ENCODE data around the gene ZNF593. TPM values are rescaled to one million over a fixed set of nuclear protein-coding genes. Genes with fewer than 3 reads are reported as not detected.

The ZNF593 gene
- total RNA-seq, 1 donor: 5.4 TPM

DNA sequence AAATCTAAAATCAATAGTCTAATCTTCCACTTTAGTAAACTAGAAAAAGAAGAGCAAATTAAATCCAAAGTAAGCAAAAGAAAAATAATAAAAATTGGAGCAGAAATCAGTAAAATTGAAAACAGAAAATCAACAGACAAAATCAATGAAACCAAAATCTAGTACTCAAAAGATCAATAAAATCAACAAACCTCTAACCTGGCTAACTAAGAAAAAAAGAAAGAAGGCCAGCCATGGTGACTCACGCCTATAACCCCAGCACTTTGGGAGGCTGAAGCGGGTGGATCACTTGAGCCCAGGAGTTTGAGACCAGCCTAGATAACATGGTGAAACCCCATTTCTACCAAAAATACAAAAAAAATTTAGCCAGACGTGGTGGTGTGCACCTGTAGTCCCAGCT, 35.2 kb upstream of the ZNF593 start:
- no peaks in the 10 kb centered on the region for H3K9me3 ChIP-seq (ENCODE audit: low read depth, low read length)
- H3K4me3 ChIP-seq (ENCODE audit: low read length): no peak overlapping the region
- H3K27me3 ChIP-seq (ENCODE audit: insufficient read depth, low read length): no peaks in the 10 kb centered on the region
- H3K4me1 ChIP-seq (ENCODE audit: insufficient read depth, low read length): no peaks in the 10 kb centered on the region

DNA sequence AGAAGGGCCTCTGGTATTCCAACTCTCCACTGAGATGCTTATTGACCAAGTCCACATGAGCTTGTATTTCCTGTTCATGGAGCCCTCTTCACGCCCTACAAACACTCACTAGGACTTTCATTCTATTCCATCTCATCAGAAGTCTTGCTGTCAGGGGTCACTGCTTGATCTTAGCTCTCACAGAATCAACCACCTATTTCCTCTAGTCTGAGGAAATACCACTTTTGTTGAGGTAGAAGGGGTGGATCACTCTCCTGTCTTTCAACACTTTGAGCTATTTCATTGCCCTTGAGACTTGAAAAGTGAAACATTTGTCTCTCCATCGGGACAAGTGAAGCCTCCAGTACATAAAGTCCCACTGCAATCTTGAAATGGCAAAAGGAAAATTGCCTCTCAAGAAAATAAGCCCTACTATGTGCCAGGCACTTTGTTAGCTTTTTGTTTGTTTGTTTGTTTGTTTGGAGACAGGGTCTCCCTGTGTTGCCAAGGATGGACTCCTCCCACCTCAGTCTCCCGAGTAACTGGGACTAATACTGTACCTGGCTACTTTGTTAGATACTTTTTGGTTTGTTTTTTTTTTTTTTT, 30.6 kb upstream of the ZNF593 start:
- peaks cover 8% of the 10 kb centered on the region for H3K4me1 ChIP-seq (ENCODE audit: insufficient read depth, low read length)
- H3K27me3 ChIP-seq (ENCODE audit: insufficient read depth, low read length): no peaks in the 10 kb centered on the region
- no peak overlapping the region for H3K4me3 ChIP-seq (ENCODE audit: low read length)
- H3K9me3 ChIP-seq (ENCODE audit: low read depth, low read length): no peaks in the 10 kb centered on the region

DNA sequence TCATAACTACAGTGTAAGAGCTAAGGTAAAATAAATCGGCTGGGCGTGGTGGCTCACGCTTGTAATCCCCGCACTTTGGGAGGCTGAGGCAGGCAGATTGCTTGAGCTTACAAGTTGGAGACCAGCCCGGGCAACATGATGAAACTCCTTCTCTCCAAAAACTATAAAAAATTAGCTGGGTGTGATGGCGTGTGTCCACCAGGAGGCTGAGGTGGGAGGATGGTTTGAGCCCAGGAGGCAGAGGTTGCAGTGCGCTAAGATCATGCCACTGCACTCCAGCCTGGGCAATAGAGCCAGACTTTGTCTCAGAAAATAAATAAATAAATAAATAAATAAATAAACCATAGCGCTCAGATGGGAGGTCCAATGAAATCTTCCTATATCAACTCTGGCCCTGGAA, 27.5 kb upstream of the ZNF593 start:
- H3K4me1 ChIP-seq (ENCODE audit: insufficient read depth, low read length): peaks cover 13% of the 10 kb centered on the region
- peak overlapping the region; percentile 15 for H3K4me3 ChIP-seq (ENCODE audit: low read length)
- no peaks in the 10 kb centered on the region for H3K9me3 ChIP-seq (ENCODE audit: low read depth, low read length)
- no peaks in the 10 kb centered on the region for H3K27me3 ChIP-seq (ENCODE audit: insufficient read depth, low read length)

DNA sequence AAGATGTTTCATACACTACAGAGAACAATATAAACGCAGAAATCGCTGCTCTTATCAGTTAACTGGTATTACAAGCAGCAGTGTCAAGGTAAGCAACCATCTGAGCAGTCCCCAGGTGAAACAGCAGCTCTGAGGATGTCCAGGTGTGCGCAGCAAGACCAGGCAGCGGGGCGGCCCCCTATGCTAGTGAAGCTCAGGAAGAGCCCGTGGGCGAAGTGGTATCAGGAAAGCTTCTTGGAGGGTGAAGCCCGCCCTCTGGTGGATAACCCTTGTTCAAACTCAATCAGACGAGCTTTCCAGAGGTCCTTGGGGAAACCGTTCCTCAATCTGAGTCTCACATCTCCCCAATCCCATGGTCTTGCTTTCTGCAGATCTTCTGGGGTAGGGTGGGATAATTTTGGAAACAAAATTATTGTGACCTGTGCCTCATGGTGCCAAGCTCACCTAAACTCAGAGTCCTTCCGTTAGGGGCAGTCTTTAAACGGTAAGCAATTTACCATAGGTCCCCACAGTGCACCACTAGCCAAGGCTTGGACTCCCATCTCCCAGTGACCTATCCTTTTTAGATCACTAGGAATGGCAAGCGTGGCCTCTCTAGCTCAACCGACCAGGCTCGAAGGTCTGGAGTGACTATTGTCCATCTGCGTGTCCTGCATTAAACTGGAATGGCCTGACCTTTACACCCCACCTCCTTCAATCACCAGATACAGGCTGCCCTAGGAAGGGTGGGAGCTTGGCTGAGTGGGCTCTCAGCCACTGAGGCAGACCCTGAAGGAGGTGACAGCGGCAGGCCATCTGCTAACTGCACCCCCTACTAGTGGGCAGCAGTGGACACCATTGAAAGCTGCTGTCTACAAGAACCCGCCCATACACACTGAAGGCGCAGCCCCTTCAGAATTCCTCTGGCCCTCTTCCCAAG, 24.4 kb upstream of the ZNF593 start:
- Histone ChIP-seq H3K9me3 (ENCODE audit: low read depth, low read length) (no peaks in the 10 kb centered on the region), H3K4me1 (ENCODE audit: insufficient read depth, low read length) (peaks cover 13% of the 10 kb centered on the region), H3K27me3 (ENCODE audit: insufficient read depth, low read length) (no peaks in the 10 kb centered on the region), H3K4me3 (ENCODE audit: low read length) (no peak overlapping the region)

DNA sequence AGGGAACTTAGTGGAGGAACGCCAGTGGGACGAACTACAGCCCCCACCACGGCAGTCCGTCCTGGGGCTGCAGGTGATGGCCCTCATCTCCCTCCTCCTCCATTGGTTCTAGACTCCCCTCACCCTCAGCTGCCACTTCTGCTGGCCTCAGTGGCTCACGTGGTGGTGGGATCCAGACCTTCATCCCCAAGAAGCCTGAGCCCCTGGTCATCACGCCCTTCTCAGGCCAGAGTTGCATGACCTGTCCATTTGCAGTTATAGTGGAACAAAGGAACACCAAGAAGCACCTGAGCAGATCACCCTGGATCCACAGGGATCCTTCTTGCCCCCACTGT, 23.8 kb upstream of the ZNF593 start:
- Histone ChIP-seq H3K4me3 (ENCODE audit: low read length) (no peak overlapping the region), H3K4me1 (ENCODE audit: insufficient read depth, low read length) (peaks cover 13% of the 10 kb centered on the region), H3K9me3 (ENCODE audit: low read depth, low read length) (no peaks in the 10 kb centered on the region), H3K27me3 (ENCODE audit: insufficient read depth, low read length) (no peaks in the 10 kb centered on the region)

DNA sequence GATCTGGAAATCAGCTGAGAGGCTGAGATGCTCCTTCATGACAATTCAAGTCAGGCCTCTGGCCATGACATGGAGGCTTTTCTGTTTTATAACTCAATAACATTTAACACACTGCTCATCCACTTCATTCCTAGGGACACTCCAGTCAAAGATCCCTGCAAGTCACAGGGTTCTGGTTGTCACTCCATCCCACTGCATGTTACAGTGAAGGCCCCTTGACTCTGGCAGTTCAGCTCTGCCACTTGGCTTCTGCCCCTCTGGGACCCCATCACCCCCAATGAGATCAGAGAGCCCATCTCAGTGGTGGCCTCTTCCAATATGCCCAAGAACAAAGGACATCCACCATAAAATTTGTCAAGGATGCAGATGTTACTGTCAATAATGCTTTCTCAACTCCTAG, 20.8 kb upstream of the ZNF593 start:
- Histone ChIP-seq H3K4me3 (ENCODE audit: low read length) (no peak overlapping the region), H3K9me3 (ENCODE audit: low read depth, low read length) (no peaks in the 10 kb centered on the region), H3K27me3 (ENCODE audit: insufficient read depth, low read length) (no peaks in the 10 kb centered on the region), H3K4me1 (ENCODE audit: insufficient read depth, low read length) (peaks cover 9% of the 10 kb centered on the region)

DNA sequence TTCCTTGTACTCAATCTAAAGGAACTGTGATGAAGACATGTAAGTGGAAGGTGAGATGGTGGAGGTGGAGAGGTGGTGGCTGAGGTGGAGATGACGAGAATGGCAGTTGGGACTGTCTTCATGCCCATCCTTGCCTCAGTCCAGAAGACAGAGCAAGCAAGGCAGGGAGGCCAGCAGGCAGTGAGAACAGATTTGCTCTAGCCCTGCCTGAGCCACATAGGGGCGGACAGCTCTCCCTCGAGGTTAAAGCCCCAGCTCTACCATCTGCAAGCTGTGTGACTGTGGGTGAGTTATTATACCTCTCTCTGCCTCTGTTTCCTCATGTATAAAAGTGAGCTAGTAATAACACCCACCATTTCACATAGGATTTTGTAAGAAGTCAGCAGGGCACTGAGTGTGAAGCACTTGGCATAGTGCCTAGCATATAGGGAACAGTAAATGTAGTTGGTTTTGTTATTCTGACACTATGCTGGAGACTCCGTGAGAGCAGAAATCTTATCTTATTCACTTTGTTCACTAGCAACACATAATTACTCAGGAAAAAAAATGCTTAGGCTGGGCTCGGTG, 15.7 kb upstream of the ZNF593 start:
- peaks cover 4% of the 10 kb centered on the region for H3K4me1 ChIP-seq (ENCODE audit: insufficient read depth, low read length)
- H3K4me3 ChIP-seq (ENCODE audit: low read length): no peak overlapping the region
- peaks cover 19% of the 10 kb centered on the region for H3K27me3 ChIP-seq (ENCODE audit: insufficient read depth, low read length)
- H3K9me3 ChIP-seq (ENCODE audit: low read depth, low read length): no peaks in the 10 kb centered on the region

DNA sequence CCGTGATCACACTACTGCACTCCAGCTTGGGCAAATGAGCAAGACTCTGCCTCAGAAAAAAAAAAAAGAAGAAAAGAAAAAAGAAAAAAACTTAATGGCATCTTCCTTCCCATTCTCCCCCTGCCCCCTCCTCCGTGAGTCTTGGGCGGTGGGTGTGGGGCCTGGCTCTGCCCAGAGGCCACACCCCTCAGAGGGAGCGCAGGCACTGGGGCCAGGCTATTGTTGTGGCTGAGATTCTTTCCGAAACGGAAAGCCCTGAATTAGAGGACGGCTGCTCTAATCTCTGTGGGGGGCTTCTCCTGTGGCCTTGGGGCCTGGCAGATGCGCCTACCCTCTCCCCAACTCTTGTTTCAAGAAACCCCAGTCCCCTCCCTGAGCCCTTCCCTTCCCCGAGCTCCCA, 15.0 kb upstream of the ZNF593 start:
- H3K4me1 ChIP-seq (ENCODE audit: insufficient read depth, low read length): peaks cover 4% of the 10 kb centered on the region

DNA sequence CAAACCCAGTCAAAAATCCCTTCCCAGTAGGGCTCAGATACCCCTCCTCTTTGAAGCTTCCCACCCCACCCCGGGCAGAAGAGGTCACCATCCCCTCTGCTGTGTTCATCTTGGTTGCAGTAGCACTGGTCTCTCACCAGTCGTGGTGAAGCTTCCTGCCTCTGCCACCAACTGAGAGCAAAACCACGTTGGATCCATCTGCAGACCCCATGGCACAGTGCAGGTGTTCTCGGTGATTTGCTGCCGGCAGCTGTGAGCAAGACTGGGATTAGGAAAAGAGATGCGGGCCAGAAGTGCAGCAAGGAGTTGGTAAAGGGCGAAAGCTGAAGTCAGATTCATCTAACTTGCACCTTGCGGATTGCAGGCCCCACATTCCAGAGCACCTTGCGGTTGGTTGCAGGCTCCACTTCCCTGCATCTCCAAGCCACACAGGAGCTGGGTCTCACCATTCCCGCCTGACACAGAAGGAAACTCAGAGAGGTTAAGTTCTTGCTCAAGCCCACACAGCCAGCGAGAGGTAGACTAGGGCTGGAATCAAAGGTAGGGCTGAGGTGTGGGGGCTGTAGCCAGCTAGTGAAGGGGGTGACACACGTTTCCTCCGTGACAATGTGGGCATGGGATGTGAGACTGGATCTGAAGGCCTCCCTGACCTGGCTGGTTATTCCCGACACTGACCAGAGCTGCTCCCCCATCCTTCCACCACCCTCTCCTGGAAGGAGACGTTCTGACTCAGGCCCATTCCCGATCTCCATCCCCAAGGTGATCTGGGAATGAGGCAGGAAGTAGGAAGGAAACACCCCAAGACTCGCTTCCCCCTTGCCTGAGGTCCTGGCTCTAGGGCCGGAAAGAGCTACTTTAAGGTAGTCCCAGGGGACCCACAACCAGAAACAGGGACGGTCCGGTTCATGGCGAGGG, 14.1 kb upstream of the ZNF593 start:
- H3K4me1 ChIP-seq (ENCODE audit: insufficient read depth, low read length): peaks cover 4% of the 10 kb centered on the region
- peaks cover 19% of the 10 kb centered on the region for H3K27me3 ChIP-seq (ENCODE audit: insufficient read depth, low read length)
- no peak overlapping the region for H3K4me3 ChIP-seq (ENCODE audit: low read length)
- no peaks in the 10 kb centered on the region for H3K9me3 ChIP-seq (ENCODE audit: low read depth, low read length)

More for the DNA sequence above, 15.0 kb upstream of the ZNF593 start:
- Histone ChIP-seq H3K9me3 (ENCODE audit: low read depth, low read length) (no peaks in the 10 kb centered on the region), H3K4me3 (ENCODE audit: low read length) (no peak overlapping the region), H3K27me3 (ENCODE audit: insufficient read depth, low read length) (peaks cover 19% of the 10 kb centered on the region)

DNA sequence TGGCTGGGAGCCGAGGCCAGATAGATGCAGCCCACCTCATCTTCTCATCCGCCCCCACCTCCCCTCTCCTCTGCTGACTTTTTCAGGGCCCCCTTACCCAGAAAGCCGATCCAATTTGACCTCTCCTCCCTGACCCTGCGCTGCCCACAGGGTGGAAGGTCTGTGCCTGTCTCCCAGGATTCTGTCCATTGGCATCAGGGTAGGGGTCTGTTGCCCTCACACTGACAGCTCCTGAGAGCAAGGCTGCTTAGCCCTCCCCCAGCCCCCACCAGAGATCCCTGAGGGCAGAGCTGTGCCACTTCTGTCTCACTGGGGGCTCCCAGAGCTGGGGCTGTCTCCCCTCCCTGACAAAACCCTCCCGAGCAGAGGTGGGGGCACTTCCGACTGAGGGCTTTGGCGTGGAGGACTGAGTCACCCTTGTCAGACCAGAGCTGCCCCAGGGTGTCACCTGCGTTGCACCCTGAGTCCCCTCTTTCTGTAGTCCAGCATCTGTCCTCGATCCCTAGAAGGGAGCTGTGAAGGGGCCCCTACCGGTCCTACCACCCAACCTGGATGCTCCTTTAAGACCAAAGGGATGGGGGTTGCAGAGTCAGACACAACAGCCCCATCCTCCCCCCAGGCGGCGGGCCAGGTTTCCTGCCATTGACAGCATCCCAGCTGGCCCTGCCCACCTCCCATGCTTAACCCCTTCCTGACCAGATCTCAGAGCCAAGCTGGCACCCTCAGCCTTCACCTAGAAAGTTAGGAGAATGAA, 13.2 kb upstream of the ZNF593 start:
- peaks cover 26% of the 10 kb centered on the region for H3K27me3 ChIP-seq (ENCODE audit: insufficient read depth, low read length)

DNA sequence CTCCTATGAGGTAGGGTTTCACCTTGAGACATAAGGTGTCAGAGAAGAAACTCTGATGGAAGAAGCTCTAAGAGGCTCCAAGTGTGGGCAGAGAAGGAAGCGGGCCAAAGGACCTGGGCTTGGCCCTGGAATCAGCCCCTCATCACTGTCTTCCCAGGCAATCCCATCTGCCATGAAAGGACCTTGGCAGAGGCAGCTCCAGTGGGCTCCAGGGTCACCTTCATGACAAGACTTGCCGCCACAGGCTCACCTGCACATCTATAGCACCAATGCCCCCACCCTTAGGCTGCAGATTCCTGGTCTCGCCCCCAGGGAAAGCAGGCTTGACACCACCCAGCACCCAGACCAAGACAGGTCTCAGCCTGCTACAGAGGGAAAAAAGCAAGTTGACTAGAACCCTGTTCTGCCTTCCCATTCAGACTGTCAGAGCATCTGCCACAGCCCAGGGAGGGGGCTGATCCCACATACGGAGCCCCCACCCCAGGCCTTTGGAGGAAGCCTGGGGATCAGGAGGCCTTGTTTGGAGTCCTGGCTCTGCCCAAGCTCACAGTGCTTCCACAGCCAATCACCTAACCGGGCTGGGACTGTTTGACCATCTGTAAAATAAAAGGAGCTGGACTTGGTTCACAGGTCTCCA, 11.3 kb upstream of the ZNF593 start:
- peaks cover 40% of the 10 kb centered on the region for H3K27me3 ChIP-seq (ENCODE audit: insufficient read depth, low read length)
- H3K4me3 ChIP-seq (ENCODE audit: low read length): no peak overlapping the region
- H3K4me1 ChIP-seq (ENCODE audit: insufficient read depth, low read length): peaks cover 15% of the 10 kb centered on the region
- no peaks in the 10 kb centered on the region for H3K9me3 ChIP-seq (ENCODE audit: low read depth, low read length)

More for the DNA sequence above, 13.2 kb upstream of the ZNF593 start:
- Histone ChIP-seq H3K9me3 (ENCODE audit: low read depth, low read length) (no peaks in the 10 kb centered on the region), H3K4me3 (ENCODE audit: low read length) (no peak overlapping the region), H3K4me1 (ENCODE audit: insufficient read depth, low read length) (peaks cover 9% of the 10 kb centered on the region)

DNA sequence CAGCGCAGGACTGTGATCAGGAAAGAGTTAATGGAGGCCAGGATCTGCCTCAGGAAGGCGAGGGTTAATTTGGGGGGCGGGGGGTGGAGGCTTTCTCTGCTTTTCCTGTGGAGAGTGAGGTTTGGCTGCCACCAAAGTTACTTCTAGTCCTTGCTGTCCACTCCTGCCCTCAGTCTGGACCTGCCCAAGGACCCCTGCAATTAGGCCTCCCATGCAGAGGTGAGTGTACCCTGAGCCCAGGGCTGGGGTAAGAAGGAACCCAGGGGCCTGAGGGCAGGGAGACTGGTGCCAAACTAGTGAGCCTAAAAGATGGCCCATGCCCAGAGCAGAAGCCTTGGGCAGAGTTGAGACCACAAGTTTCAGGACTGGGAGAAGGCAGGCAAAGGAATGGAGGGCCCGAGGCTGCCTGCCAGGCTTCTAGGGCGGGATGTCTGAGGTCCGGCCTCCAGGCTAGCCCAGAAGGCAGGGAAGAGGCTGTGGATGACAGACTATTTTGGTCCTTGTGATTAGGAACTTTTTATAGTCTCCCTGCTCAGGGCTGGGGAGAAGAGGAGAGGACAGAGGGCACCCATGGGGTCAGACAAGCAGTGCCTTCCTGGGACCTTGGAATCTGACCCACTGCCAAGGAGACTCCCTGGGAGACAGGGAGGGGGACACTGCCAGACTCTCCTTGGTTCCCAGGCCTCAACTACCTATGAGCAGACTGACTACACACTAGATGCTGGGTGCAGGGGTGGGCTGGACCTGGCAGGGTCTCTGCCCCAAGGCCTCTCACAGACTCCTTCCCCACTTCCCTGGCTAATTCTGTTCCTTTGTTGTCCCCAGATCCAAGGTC, 10.6 kb upstream of the ZNF593 start, which contains the start of gene FAM110D:
FAM110D (plus strand) TSS at position 172 of the 835 bp plus-strand sequence. CDS start 2,213 bp downstream, outside the sequence.
- H3K4me1 ChIP-seq (ENCODE audit: insufficient read depth, low read length): peaks cover 19% of the 10 kb centered on the region
- peaks cover 46% of the 10 kb centered on the region for H3K27me3 ChIP-seq (ENCODE audit: insufficient read depth, low read length)
- H3K9me3 ChIP-seq (ENCODE audit: low read depth, low read length): no peaks in the 10 kb centered on the region
- H3K4me3 ChIP-seq (ENCODE audit: low read length): no peak within 1 kb of the TSS

DNA sequence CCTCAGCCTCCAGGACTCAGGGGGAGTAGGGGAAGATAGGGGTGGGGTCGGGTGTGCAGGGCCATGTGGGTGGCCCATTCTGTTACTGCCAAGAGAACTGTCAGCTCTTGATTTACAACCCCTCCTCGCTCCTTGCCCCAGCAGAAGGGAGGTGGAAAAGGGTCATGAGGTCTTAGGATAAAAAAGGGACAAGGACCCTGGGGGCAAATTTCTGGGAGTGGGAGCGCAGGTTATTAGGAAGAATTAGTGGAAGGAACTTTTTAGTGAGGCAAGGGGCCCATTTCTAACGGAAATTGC, 10.0 kb upstream of the ZNF593 start:
- Histone ChIP-seq H3K4me1 (ENCODE audit: insufficient read depth, low read length) (peaks cover 23% of the 10 kb centered on the region), H3K9me3 (ENCODE audit: low read depth, low read length) (no peaks in the 10 kb centered on the region), H3K4me3 (ENCODE audit: low read length) (no peak overlapping the region), H3K27me3 (ENCODE audit: insufficient read depth, low read length) (peaks cover 46% of the 10 kb centered on the region)

All from mononuclear cell (primary cell).